Measurements from ENCODE around the gene HIPK2. TPM values are rescaled to one million over a fixed set of nuclear protein-coding genes. Genes with fewer than 3 reads are reported as not detected.

HIPK2 gene
- total and polyA plus RNA-seq, 8 donors = 3.4 to 103 (median 38.6) TPM

GRCh38 chr7:139817249-139817648 is 39.5 kb upstream of the HIPK2 start:
- H3K4me1 ChIP-seq = peaks cover 0 to 16% (median 10%) of the 10 kb centered on the region in 4 donors
- TF ChIP-seq POLR2A (IDR thresholded peaks at IDR 0.05) (no peak), EP300 (IDR thresholded peaks at IDR 0.05) (no peak), POLR2AphosphoS5 (IDR thresholded peaks at IDR 0.05) (no peak), CTCF (IDR thresholded peaks at IDR 0.05) (no peak)
- peak overlapping the region in 1 of 5 donors; percentile 3 for H3K27ac ChIP-seq
- H3K9me3 ChIP-seq = no peaks in the 10 kb centered on the region
- intact Hi-C loops (cut with DNase I; ENCODE audit: low total_unique reads) = no loop called here
- peak in 1 of 2 donors; percentile 64 for DNase-seq
- no peak overlapping the region for H3K4me3 ChIP-seq
- no peaks in the 10 kb centered on the region for H3K27me3 ChIP-seq
- no peaks in the 10 kb centered on the region for H3K36me3 ChIP-seq
- 39 to 63% (median 56%) methylated on average over 10 of the region's 10 CpGs for WGBS, 5 donors

- no peak for DNase-seq
- intact Hi-C loops (cut with DNase I; ENCODE audit: low total_unique reads) = no loop called here
- TF ChIP-seq EP300 (IDR thresholded peaks at IDR 0.05) = no peak
- no peak for TF ChIP-seq POLR2AphosphoS5 (IDR thresholded peaks at IDR 0.05)
- TF ChIP-seq CTCF (IDR thresholded peaks at IDR 0.05) = no peak
- no peak for TF ChIP-seq POLR2A (IDR thresholded peaks at IDR 0.05)
- peaks cover 0 to 15% (median 10%) of the 10 kb centered on the region in 4 donors for H3K4me1 ChIP-seq
- no peaks in the 10 kb centered on the region for H3K27me3 ChIP-seq
- no peak overlapping the region for H3K27ac ChIP-seq
- no peak overlapping the region for H3K4me3 ChIP-seq
- H3K36me3 ChIP-seq = no peaks in the 10 kb centered on the region
- no peaks in the 10 kb centered on the region for H3K9me3 ChIP-seq
- WGBS, 5 donors = 84 to 92% (median 85%) methylated on average over 2 of the region's 2 CpGs
These were observed 35.9 kb upstream of the HIPK2 start for GRCh38 chr7:139813689-139814088.

- Histone ChIP-seq H3K27ac (no peak overlapping the region), H3K36me3 (no peaks in the 10 kb centered on the region), H3K9me3 (no peaks in the 10 kb centered on the region), H3K4me3 (no peak overlapping the region), H3K27me3 (no peaks in the 10 kb centered on the region), H3K4me1 (peaks cover 0 to 13% (median 7%) of the 10 kb centered on the region in 4 donors)
- DNase-seq = no peak
- TF ChIP-seq POLR2A (IDR thresholded peaks at IDR 0.05) (no peak), POLR2AphosphoS5 (IDR thresholded peaks at IDR 0.05) (no peak), EP300 (IDR thresholded peaks at IDR 0.05) (no peak), CTCF (IDR thresholded peaks at IDR 0.05) (no peak)
- intact Hi-C loops (cut with DNase I; ENCODE audit: low total_unique reads) = no loop called here
- WGBS, 5 donors = 86 to 93% (median 91%) methylated on average over 6 of the region's 6 CpGs
These were observed 35.4 kb upstream of the HIPK2 start for GRCh38 chr7:139813151-139813550.

GRCh38 chr7:139811066-139811465 is 33.3 kb upstream of the HIPK2 start:
- no peaks in the 10 kb centered on the region for H3K9me3 ChIP-seq
- intact Hi-C loops (cut with DNase I; ENCODE audit: low total_unique reads) = no loop called here
- TF ChIP-seq POLR2AphosphoS5 (IDR thresholded peaks at IDR 0.05) (no peak), EP300 (IDR thresholded peaks at IDR 0.05) (no peak)
- no peaks in the 10 kb centered on the region for H3K27me3 ChIP-seq
- no peaks in the 10 kb centered on the region for H3K36me3 ChIP-seq
- H3K4me3 ChIP-seq = no peak overlapping the region
- no peaks in the 10 kb centered on the region for H3K4me1 ChIP-seq
- 53 to 69% (median 64%) methylated on average over 2 of the region's 2 CpGs for WGBS, 5 donors
- DNase-seq = no peak
- H3K27ac ChIP-seq = no peak overlapping the region

- no peaks in the 10 kb centered on the region for H3K27me3 ChIP-seq
- H3K4me1 ChIP-seq = no peaks in the 10 kb centered on the region
- no peak for DNase-seq
- H3K36me3 ChIP-seq = no peaks in the 10 kb centered on the region
- no peak overlapping the region for H3K4me3 ChIP-seq
- intact Hi-C loops (cut with DNase I; ENCODE audit: low total_unique reads) = no loop called here
- no peak overlapping the region for H3K27ac ChIP-seq
- TF ChIP-seq POLR2AphosphoS5 (IDR thresholded peaks at IDR 0.05) (no peak), POLR2A (IDR thresholded peaks at IDR 0.05) (no peak), EP300 (IDR thresholded peaks at IDR 0.05) (no peak), CTCF (IDR thresholded peaks at IDR 0.05) (no peak)
- peaks cover 0 to 1% (median 0%) of the 10 kb centered on the region in 4 donors for H3K9me3 ChIP-seq
These were observed 31.1 kb upstream of the HIPK2 start for GRCh38 chr7:139808846-139809442.

Data from stomach (tissue), 9 donors.